Right ventricle myocardium superior (tissue), 1 donor: ENCODE data around the gene ADGRG6. TPM values are rescaled to one million over a fixed set of nuclear protein-coding genes. Genes with fewer than 3 reads are reported as not detected.
"Not testable (repeated sequence)": the region's sequence is repeated elsewhere in the genome, so short reads cannot be mapped to it uniquely, and the experiment has no call there.

ENCODE experiments used
- ATAC-seq: fragments of 200-7000 bp; cut with Tn5 transposase; one replicate; pipeline ENCODE4 v1.9.1; 2020; ENCODE audit warnings: mild to moderate bottlenecking; ENCODE audit not compliant: poor library complexity
- DNase-seq: peaks from one replicate; pipeline ENCODE4 v3.0.0-alpha.2; 2020
- intact Hi-C: fragments of 100-400 bp; cut with DNase I; formaldehyde crosslinking; loops from one replicate; pipeline ENCODE4 v1.11.2; 2022
- total RNA-seq: library from RNA; stranded (reverse); fragmentation: NEBNext Ultra II Directional; extraction: Animal tissue kit (Norgen Biotek cat#: 25700); gene quantifications from one replicate; pipeline ENCODE4 v1.2.1, GENCODE V29; 2021
- donor health status: DM: no; HTN: yes; CAD: no; lungs with severe emphysema.

ADGRG6 gene
- total RNA-seq, 1 donor from 2014 or later: 3.2 TPM

DNA sequence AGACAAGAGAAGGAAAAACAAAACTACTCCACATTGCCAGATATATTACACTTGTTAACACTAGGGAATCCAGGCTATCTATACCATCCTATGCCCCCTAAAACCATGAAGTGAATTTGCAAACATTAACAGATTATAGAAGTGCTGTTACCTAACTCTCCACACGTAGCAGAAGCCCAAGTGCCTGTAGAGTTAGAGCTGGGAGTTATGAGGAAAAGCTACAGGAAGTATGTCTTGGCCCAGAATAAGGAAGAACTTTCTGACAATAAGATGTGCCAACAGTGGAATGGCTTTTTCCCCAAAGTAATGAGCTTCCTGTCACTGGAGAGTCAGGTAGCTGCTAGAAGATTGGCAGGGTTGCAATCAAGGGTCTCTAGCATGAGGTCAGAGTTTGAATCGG lies 32.5 kb downstream of the ADGRG6 start:
- intact Hi-C loops: no loop called here

DNA sequence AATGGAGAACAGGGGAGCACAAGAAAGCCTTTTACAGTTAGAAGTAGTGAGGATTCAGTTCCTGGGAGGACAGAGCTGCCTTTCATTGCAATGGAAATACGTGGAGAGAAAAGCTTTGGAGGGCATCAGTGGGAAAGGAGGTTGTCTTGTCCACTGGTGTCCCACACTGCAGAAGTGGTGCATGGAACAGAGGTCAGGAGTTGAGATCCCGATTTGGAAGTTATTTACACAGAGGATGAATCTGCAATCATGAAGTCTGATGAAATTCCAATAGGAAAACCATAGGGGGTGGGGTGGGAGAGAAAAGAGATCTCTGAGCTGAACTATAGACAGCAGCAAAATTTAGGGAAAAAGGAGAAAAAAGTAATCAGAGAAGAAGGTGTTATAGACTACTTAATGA lies 33.6 kb downstream of the ADGRG6 start:
- intact Hi-C loops: no loop called here
- DNase-seq: no peak
- ATAC-seq: no peak

More for the DNA sequence above, 32.5 kb downstream of the ADGRG6 start:
- no peak for DNase-seq
- peak; percentile 36 for ATAC-seq

DNA sequence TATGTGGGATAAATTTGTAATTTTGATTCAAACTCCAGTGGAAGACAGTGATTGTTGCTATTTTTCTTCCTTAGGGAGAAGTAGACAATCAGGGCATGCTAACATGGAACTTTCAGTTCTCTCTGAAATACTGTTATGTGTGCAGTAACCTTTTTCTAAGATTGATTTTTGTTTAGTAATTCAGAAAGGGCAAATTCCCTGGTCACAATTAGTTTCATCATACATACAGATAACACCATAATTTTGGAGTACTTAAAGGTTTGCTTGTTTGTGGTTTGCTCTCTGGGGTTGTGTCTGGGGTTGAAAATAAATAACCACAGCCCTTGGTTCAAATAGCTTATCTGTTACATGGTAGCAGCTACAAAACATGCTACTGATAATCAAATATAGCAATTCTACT lies 34.4 kb downstream of the ADGRG6 start:
- intact Hi-C loops: no loop called here
- ATAC-seq: no peak
- DNase-seq: no peak

DNA sequence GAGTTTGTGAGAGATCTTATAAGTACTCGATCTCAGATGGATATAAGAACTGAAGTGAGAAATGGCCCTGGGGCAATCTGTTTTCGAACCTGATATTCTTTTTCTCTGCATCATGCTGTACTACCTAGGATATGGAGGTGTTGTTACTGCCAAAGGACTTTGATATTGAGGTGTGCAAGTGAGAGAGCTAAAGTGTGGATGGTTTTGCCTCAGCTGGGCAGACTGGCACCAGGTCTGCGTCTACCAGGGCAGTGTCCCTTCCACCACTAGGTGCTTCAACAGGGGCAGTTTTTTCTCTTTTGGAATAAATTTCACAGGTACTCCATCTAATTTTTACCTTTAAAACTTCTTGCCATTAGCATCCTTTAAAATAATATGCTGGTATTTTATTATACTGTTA lies 35.0 kb downstream of the ADGRG6 start:
- DNase-seq: no peak
- intact Hi-C loops: no loop called here
- ATAC-seq: no peak

DNA sequence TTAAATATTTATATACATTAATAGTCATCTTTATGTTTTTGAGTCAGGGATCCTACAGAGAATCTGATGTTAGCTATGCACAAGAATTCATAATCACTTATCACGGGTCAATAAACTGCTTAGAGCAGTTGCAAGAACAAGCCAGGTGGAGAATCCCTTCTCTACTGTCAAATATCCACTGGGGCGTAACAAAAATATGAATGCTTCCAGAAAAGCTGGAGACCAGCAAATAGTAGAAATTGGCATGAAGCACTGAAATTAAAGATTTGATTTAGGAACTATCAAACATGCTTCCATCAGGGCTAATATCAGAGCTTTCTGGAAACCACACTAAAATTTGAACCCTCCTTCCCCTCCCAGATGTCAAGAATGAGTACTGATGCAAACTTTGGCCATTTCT lies 37.3 kb downstream of the ADGRG6 start:
- DNase-seq (no peak), ATAC-seq (no peak)
- intact Hi-C loops: no loop called here

DNA sequence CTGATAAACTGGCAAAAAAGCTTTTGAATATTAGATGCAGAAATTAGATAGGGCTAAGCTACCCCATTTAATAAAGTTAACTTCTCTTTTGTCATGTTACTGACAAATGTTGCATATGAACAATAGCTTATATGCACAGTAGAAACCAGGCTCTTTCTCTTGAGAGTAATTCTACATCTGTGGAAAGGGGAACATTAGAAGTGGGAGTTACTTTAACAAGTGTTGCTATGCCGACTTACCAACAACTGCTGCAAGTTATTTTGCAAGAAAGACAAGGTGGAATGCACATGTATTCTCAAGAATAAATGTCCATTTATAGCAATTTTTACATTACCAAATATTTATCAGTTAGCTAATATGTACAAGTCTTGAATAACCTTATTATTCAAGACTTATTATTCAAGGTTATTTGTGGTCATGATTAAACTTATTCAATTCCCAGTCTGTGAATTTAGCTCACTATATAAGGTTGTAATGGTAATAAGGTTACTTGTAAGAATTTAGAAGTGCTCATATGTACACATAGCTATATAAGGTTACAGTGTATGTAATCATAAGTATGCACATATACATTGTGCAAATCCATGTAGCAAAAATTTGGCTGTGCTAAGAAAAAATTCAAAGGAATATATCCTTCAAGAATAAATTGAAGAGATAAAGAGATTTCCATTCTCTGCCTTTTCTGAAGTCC lies 38.3 kb downstream of the ADGRG6 start:
- intact Hi-C loops: no loop called here
- ATAC-seq (no peak), DNase-seq (no peak)

DNA sequence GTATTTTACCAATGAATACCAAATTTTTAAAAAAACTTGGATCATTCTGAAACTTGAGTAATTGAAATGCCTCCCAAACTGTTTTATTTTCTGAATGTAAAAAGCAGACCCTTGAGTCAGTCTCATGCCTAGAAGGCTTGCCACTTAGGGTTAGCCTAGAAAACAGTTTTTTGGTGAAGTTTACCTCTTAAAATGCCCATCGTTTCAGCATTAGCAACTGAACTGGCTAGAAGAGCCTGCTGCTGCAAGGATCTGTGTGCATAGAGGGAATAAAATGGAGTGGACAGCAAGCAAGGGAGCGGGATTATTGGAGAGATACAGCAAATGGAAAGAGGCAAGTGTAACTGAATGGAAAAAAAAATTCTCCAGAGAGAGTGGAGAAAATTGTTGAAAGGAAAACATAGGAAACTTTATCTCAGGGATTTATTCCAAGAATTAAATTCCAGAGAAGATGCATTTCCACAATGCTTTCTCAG lies 40.1 kb downstream of the ADGRG6 start:
- ATAC-seq: no peak
- DNase-seq: no peak
- intact Hi-C loops: no loop called here

DNA sequence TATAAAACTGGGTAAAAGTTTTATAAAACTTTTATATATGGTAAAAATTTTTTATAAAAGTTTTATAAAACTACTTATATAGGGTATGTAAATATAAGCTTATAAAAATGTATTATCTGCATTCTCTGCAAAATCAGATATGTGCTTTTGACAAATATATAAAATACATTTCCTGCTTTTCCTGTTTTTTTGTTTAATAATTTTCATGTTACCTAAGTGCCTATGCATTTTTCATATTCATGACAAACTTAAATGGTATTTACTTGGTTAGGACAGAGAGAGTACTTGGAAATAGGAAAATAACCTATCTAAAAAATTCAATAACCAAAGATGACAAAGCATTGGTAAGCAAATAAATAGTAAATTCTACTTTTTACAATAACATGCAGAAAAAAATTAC lies 41.2 kb downstream of the ADGRG6 start:
- no peak for ATAC-seq
- intact Hi-C loops: no loop called here
- no peak for DNase-seq

DNA sequence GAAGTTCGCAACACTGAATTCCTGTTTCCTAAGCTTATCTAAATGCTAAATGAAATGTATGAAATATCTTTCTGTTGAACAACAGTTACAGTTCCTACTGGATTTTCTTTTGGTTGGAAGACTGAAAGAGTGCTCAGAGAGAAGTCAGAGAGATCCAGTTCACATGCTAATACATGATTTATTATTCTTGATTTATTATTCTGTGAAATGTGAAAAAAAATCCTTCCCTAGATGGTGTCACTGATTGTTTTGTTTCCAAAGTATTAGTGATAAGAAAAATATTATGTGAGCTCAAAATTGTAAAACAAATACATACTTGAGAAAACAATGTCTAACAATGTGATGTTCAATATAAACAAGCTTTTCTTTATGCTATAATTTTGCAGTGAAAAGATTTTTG lies 42.1 kb downstream of the ADGRG6 start:
- DNase-seq (no peak), ATAC-seq (no peak)
- intact Hi-C loops: no loop called here

DNA sequence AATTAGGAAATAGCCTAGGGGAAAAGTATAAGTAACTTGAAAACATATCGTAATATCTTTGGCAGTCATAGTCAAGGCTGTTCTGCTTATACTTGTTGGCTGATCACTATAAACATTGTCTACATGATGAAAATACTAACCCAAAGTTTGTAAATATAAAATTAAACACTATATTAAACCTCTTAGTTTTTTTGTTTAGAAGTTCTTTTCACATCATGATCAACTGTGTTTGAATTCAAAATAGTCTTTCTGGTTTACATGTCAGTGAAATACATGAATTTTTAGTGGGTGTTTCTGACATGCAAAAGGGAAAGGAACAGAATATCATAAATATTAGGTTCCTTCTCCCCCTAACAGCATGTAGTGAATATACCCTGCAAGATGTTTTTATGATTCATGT lies 43.5 kb downstream of the ADGRG6 start:
- DNase-seq: no peak

DNA sequence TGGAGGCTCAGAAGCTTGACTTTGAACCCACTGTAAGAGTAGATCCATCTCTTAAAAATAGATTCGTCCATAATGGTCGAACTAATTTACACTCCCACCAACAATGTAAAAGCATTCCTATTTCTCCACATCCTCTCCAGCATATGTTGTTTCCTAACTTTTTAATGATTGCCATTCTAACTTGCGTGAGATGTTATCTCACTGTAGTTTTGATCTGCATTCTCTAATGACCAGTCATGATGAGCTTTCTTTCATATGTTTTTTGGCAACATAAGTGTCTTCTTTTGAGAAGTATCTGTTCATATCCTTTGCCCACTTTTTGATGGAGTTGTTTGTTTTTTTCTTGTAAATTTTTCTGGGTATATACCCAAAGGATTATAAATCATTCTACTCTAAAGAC lies 44.4 kb downstream of the ADGRG6 start:
- ATAC-seq, intact Hi-C loops, DNase-seq: not testable (repeated sequence)

More for the DNA sequence above, 43.5 kb downstream of the ADGRG6 start:
- intact Hi-C loops: no loop called here
- ATAC-seq: no peak

DNA sequence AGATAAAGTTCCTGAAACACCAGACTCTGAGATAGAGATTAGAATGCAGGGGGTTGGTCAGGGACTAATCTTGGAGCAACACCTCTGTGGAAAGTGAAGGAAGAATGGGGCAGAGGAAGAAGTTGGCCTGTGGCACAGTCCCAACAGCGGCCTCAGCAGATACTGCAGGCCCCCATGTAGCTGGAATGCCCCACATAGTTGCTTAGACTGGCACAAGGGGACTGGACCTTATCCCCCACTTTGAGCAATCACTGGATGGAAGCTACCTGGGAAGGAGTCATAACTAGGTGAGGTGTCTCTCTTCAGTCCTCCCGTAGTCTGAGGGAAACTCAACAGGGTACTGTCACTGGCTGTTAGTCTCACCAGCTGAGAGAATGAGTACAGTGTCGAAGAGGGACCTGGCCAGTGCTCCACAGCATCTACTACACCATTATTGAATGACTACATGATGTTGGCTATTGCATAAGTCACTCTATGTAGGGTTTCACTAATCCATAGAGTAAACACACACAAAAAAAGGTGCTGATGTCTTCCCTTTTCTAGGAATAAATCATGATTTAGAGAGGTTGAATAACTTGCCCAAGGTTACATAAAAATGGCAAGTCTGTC lies 47.5 kb downstream of the ADGRG6 start:
- DNase-seq (no peak), ATAC-seq (no peak)
- intact Hi-C loops: no loop called here

DNA sequence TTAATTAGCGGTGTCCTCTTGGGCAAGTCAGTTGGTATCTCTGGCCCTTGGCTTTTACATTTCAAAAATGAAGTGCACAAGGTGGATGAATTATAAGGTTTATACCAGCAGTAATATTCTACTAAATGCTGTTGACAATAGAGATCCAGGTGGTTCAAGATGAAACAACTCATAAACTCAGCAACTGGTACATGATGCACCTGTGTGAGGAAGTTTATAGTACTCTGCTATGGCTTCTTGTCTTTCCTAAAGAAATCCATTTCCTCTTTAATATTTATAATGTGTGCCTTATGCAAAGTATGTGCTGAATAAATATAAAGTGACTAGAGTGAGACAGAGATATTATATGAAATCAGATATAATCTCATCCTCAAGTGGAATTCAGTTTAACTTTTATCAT lies 48.5 kb downstream of the ADGRG6 start:
- ATAC-seq (no peak), DNase-seq (no peak)
- intact Hi-C loops: no loop called here

DNA sequence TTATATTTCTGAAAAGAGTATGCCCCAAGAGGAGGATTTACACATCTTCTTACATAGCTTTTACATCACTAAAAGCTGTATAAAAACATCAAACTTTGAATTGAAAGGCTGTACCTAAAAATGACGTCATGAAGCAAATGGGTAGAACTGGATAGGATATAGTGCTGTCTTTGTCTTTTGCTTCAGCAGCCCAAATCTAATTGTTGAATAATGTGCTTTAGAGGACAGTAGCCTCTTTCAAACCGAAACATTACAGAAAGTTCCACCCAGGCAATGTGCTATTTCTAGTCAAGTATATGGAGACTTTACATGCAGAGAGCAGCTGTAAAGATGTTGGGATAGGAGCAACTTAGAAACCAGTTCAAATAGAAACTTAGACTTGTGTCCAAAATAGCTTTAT lies 51.9 kb downstream of the ADGRG6 start:
- no peak for ATAC-seq
- intact Hi-C loops: no loop called here
- DNase-seq: no peak

DNA sequence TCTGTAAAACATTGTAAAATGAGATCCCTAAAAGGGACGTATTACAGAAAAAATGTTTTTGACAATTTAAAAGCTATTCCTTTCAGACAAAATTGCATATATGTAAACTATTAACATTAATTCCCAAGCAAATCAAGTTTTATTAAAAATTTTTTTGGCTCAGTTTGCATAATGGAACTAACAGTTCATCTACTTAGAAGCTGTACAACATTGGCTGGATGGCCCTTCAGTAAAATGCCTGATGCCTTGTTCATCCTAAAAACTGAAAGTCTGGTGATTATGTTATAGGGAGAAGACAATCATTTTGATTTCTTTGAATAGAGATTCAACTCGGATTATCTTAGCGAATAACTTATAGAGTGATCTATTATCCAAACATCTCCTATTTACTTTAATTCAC lies 52.8 kb downstream of the ADGRG6 start:
- intact Hi-C loops: no loop called here
- ATAC-seq: no peak
- DNase-seq: no peak

DNA sequence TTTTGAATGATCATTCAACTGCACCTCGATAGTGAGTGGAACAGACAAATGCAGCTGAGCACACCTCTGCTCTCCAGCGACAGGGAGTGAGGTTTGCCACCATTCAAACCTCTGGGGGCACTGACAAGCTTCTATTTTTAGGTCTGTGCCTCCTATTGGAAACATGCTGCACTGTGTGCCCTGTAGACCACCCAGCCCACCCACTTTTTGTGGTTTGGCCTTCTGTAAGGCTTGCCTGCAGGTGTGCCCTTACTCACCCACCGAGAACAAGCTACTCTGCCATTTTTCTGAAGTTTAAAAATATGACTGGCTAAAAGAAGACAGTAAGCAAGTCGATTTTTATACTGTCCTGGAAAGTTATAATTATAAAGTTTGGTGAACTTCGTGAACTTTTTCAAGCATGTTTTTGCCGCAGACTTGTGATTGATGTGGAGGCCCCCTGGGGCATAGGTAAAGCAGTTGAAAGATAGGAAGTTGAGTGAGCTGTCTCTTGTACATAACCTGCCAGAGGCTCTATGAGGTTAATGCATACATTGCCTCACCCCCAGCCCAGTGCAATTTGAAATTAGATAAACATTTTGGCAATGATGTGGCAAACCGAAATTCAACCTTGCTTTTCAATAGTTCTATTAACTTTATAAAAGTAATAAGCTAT lies 53.8 kb downstream of the ADGRG6 start:
- DNase-seq (no peak), ATAC-seq (no peak)
- intact Hi-C loops: no loop called here

DNA sequence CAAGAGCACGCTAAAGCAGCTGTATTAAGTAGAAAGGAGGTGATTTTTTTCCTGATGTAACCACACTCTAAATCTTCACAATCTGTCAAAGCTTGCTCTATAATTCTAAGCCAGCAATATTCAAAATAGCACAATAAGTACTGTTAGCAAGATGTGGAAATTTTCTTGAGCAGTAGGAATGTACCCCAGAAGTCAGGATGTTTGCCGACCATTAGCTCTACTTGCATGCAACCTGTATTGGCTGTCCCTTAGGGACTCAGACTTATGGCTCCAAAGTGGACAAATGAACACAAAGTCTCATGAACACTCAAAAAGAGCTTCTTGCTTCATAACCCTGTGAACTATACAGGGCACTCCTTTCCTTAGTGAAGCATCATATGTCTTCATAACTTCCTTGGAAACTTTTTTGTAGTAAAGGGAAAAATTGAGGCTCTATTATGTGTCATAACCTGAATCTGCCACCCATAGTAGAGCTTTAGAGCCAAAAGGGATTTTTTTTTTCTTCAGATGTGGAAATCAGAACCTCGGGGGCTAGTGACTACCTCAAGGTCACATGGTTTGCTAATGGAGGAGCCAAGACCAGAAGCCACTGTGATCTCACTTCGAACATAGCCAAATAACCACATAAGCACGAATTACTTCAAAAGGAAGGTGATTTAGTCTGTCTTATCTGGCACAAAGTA lies 54.5 kb downstream of the ADGRG6 start:
- ATAC-seq: no peak
- DNase-seq: no peak
- intact Hi-C loops: no loop called here

DNA sequence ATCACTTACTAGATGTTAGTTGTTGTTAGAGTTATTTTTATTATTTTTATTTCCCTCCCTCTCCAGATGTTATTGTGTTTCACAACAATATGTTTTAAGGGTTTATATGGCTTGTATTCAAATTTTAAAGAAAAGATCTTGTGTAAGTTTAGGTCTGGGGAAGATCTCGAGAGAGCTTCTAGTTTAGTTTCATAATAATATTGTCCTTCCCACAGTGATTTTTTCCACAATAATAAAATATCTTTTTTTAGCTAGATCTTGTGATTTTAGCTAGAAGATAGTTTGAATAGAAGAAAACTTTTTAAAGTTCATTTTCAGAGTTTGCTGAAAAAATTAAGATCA lies 55.0 kb downstream of the ADGRG6 start:
- DNase-seq (no peak), ATAC-seq (no peak)
- intact Hi-C loops: no loop called here

DNA sequence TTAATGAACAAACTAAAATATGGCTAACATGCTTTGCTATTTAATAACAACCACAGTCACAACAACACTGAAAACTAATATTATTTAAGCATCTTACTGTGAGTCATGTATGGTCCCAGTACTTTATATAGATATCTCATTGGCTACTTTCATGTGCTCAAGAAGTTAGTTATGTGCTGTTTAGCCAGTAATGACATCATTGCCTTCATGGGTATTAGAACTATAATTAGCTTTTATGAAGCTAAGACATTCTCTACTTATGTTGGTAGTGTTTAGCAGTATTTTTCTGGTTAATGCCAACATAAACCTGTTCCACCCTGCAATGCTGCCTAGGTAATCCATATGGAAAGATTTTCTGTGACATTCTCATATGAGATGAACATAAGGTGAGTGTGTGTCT lies 56.1 kb downstream of the ADGRG6 start:
- intact Hi-C loops: no loop called here
- no peak for ATAC-seq
- no peak for DNase-seq
